Erythroblast (primary cell): ENCODE data around the gene NFKBIA.

Source experiments
- GATA1 ChIP-seq: IDR thresholded peaks from 2 replicates; pipeline ENCODE4 v1.6.1; 2011; ENCODE audit warnings: low read depth, mild to moderate bottlenecking, control low read depth, low read length, moderate library complexity
- POLR2A ChIP-seq: IDR thresholded peaks from 2 replicates; pipeline ENCODE4 v1.6.1; 2011; ENCODE audit warnings: mild to moderate bottlenecking, low read length

- TF ChIP-seq POLR2A: no peak
- TF ChIP-seq GATA1: no peak
Observed at GRCh38 chr14:35403114-35403602, 1.4 kb downstream of the NFKBIA start.
